ENCODE data around the gene ZNF211.

DNA sequence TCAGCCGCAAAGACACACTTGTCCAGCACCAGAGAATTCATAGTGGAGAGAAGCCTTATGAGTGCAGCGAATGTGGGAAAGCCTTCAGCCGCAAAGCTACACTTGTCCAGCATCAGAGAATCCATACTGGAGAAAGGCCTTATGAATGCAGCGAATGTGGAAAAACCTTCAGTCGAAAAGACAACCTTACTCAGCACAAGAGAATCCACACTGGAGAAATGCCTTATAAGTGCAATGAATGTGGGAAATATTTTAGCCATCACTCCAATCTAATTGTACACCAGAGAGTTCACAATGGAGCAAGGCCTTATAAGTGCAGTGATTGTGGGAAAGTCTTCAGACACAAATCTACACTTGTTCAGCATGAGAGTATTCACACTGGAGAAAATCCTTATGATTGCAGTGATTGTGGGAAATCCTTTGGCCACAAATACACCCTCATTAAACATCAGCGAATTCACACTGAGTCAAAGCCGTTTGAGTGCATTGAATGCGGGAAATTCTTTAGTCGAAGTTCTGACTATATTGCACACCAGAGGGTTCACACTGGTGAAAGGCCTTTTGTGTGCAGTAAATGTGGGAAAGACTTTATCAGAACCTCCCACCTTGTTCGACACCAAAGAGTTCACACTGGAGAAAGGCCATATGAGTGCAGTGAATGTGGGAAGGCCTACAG lies 12.2 kb upstream of the ZNF211 start:
- TF ChIP-seq, protein P1, sequence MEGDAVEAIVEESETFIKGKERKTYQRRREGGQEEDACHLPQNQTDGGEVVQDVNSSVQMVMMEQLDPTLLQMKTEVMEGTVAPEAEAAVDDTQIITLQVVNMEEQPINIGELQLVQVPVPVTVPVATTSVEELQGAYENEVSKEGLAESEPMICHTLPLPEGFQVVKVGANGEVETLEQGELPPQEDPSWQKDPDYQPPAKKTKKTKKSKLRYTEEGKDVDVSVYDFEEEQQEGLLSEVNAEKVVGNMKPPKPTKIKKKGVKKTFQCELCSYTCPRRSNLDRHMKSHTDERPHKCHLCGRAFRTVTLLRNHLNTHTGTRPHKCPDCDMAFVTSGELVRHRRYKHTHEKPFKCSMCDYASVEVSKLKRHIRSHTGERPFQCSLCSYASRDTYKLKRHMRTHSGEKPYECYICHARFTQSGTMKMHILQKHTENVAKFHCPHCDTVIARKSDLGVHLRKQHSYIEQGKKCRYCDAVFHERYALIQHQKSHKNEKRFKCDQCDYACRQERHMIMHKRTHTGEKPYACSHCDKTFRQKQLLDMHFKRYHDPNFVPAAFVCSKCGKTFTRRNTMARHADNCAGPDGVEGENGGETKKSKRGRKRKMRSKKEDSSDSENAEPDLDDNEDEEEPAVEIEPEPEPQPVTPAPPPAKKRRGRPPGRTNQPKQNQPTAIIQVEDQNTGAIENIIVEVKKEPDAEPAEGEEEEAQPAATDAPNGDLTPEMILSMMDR (IDR thresholded peaks at IDR 0.05; ENCODE audit: low read length), result no peak
- no peak for TF ChIP-seq EZH2 (IDR thresholded peaks at IDR 0.05; ENCODE audit: borderline replicate concordance, low read length)
